ENCODE data around the gene PHC1.

The PHC1 gene

DNA sequence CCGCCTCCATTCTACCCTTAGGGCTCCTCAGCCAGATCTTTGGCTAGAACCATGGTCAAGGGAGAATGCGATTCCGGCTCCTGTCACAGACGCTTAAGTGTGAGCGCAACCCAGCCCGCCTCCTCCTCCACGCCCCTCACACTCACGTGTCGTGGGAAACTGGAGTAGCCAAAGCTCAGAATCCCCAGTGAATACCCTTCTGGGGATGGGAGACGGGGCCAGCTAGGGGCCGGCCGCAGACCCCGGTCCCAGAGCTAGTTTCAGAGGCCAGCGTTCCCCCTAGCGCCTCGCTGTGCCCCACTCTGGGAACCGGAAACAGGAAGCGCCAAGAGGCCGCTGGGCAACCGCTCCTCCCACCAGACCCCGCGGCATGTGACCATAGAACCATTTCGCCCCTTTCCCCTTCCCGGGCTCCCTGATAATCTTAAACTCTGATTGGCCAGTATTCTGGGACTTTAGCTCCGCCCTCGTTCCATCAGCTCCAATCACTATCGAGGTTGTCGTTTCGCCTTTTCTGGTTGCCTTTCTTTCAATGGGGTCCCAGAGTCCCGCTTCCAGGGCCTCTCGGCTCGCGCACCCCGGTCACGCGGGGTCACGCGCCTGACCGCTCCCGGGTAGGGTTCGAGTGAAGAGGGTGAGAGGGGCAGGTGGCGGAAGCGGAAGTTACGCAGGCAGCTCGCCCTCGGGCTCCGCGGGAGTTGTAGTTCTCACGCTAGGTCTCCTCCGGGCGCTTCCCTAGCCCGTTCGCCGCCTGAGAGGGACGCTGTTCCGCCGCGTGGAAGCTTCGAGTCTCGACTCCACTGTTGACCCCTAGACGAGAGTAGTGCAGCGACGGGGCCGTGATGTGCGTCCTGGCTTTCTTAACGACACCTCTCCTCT is 35.3 kb downstream of the PHC1 start, which contains the start of gene M6PR:
TSS of gene M6PR (minus strand) at position 304 of the 879 bp plus-strand sequence. CDS start 3,241 bp downstream, outside the sequence.
- peak; percentile 80 to 82 for DNase-seq (ENCODE audit: low read depth in 2 of 2)

DNA sequence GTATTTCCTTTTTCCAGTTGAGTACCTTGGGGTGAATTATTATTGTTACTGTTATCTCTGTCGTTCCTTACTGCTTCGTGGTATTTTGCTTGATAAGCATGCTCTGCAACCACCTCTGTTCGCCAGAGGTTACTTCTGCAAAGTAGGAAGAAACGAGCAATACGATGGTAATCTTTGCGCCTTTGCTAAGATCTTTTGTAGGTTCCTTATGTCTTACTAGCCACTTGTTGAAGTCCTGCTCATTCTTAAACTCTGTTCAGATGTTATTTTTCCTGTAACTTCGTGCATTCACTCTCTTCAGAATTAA is 35.9 kb downstream of the PHC1 start:
- no peak for DNase-seq (ENCODE audit: low read depth in 2 of 2)

DNA sequence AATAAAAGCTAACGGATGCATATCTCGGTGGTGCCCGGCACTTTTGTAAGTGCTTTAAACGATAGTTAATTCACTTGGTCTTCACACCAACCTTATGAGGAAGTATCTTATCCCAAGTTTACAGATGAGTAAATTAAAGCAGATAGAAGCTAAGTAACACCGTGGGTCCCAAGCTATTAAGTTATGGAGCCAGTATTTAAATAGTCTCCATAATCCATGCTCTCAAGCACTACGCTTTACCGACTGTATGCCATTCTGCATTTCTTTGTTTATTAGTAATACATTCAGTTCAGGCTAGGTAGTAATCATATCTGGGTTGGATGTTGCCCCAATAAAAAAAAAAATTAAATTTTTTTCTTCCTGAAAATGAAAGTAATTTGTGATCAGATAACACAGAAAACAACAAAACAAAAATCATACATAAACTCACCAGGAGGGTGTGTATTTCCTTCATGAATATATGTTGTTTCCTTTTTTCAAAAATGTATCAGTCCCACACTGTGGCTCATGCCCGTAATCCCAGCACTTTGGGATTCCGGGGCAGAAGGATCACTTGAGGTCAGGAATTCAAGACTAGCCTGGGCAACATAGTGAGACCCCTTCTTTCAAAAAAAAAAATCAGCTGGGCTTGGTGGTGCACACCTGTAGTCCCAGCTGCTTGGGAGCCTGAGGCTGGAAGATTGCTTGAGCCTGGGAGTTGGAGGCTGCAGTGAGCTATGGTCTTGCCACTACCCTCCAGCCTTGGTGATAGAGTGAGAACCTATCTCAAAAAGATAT is 36.6 kb downstream of the PHC1 start:
- DNase-seq (ENCODE audit: low read depth in 2 of 2): no peak

DNA sequence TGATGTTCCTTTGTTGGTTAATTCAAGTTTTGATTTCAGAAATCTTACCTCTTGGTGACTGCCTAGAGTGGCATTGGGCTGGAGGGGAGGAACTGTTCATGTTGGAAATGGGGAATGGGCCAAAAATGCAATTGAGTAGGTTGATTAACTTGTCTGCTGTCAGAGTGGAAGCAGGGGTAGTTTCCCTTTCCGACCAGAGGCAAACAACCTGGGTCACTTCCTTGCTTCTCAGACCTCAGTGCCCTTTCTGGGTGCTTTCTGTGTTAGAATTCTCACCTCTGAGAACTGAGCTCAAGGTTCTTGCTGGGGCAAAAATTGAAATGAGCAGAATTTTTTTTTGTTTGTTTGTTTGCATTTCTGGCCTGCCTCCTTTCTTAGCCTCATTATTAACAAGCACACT is 37.4 kb downstream of the PHC1 start:
- DNase-seq (ENCODE audit: low read depth in 2 of 2): no peak

DNA sequence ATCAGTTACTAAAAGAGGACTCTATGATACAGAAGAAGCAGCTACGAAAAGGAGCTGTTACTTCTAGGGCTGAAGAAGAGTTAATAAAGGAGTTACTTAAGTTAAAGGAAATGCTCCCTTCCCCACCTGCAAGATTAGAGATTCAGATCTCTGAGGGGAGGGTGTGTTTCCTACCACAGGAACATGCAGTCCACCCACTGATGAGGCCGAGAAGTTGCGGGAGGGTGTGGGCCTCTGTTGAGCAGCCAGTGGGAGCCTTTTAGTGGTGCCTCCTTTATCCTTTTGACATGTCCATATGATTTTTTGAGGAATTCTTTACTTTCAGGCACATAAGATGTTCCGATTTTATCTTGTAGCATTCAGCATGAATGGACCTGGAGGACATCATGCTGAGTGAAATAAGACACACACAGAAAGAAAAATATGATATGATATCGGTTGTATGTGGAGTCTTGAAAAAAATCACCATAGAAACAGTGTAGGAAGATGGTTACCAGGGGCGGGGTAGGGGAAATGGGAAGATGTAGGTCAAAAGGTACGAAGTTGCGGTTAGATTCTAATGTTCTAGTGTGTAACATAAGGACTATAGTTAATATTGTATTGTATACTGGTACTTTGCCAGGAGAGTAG is 39.6 kb downstream of the PHC1 start:
- peak in 1 of 2 donors; percentile 41 for DNase-seq (ENCODE audit: low read depth in 2 of 2)

DNA sequence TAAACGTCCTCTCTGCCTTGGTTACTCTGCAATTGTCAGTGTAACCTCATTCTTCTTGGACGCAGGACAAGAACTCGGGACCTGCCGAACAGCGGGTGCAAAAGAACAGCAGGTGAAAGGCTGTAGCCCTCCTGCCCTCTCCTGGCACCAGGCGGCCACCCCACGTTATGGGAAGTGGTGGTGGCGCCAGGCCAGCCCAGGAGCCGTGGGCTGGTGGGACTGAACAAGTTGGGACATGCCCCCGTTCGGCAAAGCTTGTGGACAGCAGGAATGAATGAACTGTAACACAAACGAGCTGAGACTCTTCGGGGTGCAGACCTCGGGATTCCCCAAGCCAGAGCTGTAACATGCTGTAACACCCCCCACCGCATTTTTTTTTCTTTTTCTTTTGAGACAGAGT is 41.8 kb downstream of the PHC1 start:
- DNase-seq (ENCODE audit: low read depth in 2 of 2): no peak

DNA sequence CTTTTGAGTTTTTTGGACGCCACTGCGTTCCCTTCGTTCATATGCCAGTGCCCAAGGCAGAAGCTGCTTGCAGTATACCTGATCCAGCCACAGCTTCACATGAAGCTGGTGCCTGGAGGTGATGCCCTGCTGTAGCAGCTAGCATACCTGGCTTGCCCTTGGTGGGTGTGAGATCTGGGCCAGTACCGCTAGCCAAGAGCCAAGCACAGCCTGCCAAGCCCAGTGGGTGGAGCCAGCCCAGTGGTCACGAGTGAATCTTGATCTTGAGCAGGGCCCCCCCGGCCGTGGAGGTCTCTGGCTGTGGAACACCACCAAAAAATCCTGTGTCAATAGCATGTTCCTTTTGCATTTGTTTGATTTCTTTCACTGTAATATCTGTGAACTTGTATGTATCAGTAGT is 42.5 kb downstream of the PHC1 start:
- no peak for DNase-seq (ENCODE audit: low read depth in 2 of 2)

DNA sequence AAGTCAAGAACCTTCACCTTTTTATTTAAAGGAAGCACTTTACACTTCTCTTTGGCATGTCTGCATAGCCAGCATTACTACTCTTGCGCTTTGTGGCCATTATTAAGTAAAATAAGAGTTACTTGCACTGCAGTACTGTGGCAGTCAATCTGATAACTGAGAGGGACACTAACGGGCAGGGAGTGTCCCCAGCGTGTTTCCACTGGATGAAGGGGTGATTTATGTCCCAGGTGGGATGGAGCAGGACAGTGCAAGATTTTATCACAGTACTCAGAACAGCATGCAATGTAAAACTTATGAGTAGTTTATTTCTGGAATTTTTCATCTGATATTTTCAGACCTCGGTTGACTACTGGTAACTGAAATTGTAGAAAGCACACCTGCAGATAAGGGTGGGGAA is 43.3 kb downstream of the PHC1 start:
- DNase-seq (ENCODE audit: low read depth in 2 of 2): no peak

DNA sequence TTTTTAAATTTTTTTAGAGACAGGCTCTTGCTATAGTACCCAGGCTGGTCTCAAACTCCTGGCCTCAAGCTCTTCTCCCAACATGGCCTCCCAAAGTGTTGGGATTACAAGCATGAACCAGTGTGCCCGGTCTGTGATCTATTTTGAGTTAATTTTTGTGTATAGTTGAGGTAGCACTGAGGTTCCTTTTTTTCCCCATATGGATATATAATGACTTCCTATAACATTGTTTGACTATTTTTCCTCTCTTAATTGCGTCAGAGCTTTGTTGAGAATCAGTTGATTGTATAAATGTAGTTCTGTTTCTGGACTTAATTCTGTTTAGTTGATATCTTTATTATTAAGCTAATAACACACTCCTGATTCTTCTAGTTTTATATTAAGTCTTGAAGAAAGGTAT is 43.8 kb downstream of the PHC1 start:
- DNase-seq (ENCODE audit: low read depth in 2 of 2): no peak

DNA sequence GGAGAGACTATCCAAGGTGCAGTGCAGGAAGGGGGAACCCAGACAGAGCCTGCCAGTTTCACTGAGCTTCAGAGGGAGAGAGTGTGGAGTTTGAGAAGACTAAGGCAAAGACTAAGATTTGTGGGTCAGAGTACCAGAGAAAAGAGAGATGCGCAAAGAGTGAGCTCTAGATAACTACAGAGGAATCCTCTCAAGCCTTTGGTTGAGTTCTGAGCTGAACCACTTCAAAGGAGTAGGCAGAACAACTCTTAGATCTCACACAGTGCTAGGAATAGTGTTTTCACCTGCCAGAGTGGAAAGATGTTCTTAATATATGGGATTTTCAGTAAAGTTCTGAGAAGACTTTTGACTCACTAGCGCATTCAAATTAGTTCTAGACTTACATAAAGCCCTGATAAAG is 45.9 kb downstream of the PHC1 start:
- no peak for DNase-seq (ENCODE audit: low read depth in 2 of 2)

DNA sequence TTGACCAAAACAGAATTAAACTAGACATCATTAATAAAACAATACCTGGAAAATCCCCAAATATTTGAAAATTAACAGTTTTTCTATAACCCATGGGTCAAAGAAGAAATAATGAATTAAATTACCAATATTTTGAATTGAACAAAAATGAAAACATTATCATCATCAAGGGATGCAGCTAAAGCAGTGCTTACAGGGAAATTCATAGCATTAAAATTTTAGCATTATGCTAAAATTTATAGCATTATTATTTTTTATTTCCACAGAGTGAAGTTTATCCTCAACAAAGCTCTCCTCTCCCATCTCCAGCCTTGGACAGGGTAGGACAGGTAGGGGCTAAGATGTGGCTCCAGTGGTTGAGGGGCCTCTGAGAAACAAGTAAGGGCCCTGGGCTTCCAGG is 54.5 kb downstream of the PHC1 start:
- DNase-seq (ENCODE audit: low read depth in 2 of 2): no peak

DNA sequence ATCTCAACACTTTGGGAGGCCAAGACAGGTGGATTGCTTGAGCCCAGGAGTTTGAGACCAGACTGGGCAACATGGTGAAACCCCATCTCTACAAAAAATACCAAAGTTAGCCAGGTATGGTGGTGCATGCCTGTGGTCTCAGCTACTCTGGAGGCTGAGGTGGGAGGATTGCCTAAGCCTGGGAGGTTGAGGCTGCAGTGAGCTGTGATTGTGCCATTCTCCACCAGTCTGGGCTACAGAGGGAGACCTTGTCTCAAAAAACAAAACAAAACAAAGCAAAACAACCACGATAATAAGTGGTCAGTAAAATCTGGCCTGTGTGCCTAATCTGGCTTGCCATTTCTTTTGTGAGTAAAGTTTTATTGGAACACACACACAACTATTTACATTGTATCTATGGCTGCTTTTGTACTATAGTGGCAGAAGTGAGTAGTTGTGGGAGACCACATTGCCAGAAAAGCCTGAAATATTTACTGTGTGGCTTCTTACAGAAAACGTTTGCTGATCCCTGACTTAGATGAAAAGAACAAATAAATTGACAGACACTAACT is 55.6 kb downstream of the PHC1 start:
- DNase-seq (ENCODE audit: low read depth in 2 of 2): no peak

DNA sequence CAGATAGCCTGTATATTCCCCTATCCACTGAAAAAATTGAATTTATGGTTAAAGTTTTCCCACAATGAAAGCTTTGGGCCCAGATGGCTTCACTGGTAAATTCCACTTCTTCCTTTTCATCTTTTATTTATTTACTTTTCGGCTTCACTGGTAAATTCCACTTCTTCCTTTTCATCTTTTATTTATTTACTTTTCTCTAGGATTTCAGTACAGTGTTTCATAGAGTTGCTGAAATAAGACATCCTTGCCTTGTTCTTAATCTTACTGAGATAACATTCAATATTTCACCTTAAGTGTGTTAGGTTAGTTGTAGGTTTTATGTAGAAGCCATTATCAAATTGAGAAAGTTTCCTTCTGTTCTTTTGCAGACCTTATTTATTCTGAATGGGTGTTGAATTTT is 56.1 kb downstream of the PHC1 start:
- no peak for DNase-seq (ENCODE audit: low read depth in 2 of 2)

DNA sequence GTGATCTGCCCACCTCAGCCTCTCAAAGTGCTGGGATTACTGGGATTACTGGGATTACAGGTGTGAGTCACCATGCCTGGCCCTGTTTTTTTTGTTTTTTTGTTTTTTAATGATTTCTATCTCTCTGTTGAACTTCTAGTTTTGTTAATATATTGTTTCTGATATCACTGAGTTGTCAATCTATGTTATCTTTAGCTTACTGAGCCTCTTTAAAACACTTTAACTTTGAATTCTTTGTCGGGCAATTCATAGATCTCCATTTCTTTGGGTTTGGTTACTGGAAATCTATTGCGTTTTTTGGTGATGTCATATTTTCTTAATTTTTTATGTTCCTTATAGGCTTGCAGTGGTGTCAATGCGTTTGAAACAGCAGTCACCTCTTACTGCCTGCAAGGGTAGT is 65.8 kb downstream of the PHC1 start:
- DNase-seq (ENCODE audit: low read depth in 2 of 2): no peak

DNA sequence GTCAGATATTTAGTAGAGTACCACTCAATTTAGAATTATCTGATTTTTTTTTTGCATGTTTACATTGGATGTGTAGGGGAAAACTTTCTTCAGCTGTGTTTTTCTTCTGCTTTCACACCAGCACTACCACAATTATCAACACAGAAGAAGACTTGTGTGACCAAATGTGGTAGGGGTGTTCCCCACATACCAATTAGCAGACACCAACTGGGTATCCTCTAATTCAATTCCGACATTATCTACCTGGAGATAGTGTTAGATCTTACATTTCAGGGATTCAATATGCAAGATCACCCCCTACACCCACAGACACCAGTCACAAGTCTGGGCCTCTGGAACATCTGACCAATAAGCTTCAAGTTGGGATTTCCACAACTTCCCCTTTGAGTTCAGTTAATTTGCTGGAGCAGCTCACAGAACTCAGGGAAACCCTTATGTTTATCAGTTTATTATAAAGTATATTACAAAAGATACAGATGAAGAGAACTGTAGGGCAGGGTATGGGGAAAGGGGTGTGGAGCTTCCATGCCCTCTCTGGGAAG is 71.0 kb downstream of the PHC1 start:
- no peak for DNase-seq (ENCODE audit: low read depth in 2 of 2)

DNA sequence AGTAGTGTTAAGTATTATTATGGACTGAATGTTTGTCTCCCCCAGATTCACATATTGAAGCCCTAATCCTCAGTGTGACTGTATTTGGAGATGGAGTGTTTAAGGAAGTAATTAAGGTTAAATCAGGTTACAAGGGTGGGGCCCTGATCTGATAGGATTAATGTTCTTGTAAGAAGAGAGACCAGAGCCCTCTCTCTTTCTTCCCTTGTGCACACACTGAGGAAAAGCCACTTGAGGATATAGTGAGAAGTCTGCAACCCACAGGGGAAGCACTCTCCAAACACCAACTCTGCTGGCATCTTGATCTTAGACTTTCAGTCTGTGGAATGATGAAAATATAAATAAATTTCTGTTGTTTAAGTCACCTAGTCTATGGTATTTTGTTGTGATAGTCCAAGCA is 72.9 kb downstream of the PHC1 start:
- DNase-seq (ENCODE audit: low read depth in 2 of 2): no peak

DNA sequence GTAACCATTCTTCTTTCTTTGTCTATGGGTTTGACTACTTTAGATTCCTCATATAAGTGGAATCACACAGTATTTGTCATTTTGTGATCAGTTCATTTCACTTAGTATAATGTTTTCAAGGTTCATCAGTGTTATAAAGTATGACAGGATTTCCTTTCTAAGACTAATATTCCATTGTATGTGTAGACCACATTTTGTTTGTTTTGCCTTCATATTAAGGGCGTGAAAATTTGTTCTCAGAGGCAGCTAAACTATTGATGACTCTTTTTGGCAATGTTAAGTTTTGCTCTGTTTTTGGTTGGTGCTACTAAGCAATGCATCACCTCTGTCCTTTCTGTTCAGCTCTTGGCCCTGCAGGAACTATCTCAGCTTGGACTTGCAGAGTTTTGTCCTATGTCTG is 73.4 kb downstream of the PHC1 start:
- no peak for DNase-seq (ENCODE audit: low read depth in 2 of 2)

DNA sequence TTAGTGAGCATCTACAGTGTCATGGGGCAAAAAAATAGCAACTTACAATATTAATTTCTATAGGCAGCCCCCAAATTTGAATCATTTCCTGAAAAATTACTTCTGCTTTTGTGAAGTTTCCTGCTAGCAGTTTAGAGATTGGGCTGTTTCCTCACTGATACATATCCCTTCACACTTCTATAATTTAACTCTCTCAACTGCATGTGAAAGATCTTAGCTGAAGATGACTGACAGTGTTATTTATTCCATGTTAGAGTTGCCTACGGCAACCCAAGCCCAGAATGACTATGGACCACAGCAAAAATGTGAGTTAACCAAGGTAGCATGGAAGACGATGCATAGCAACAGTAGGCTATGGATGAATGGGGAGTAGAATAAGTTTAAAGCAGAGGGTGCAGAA is 75.1 kb downstream of the PHC1 start, which contains the start of gene KLRG1:
TSS of gene KLRG1 (plus strand) at position 134 of the 400 bp plus-strand sequence. CDS start at position 224, 90 bp downstream.
- no peak for DNase-seq (ENCODE audit: low read depth in 2 of 2)
